SKM-1 treated with dmso at 0.1 percent for 144 hours (cell line): Measurements from ENCODE around the gene NPAS3.
"Not testable (repeated sequence)": the region's sequence is repeated elsewhere in the genome, so short reads cannot be mapped to it uniquely, and the experiment has no call there.

Experiments used
- DNase-seq: peaks from one replicate; lab custom pipeline; 2025; ENCODE audit not compliant: unreplicated experiment; lab: John Stamatoyannopoulos, UW

Gene NPAS3

GRCh38 chr14:33068040-33068439, 129.4 kb downstream of the NPAS3 start:
- no peak for DNase-seq

- no peak for DNase-seq
These were observed 129.9 kb downstream of the NPAS3 start for GRCh38 chr14:33068626-33069025.

GRCh38 chr14:33070475-33070874, 131.8 kb downstream of the NPAS3 start:
- DNase-seq, result no peak

GRCh38 chr14:33073023-33073422, 134.3 kb downstream of the NPAS3 start:
- DNase-seq, result no peak

- no peak for DNase-seq
These were observed 142.6 kb downstream of the NPAS3 start for GRCh38 chr14:33081259-33081658.

- DNase-seq, result no peak
These were observed 147.1 kb downstream of the NPAS3 start for GRCh38 chr14:33085799-33086198.

- DNase-seq, result not testable (repeated sequence)
These were observed 149.6 kb downstream of the NPAS3 start for GRCh38 chr14:33088274-33088673.

- no peak for DNase-seq
These were observed 159.3 kb downstream of the NPAS3 start for GRCh38 chr14:33098016-33098415.

- DNase-seq, result no peak
These were observed 164.8 kb downstream of the NPAS3 start for GRCh38 chr14:33103489-33103888.

- DNase-seq, result no peak
These were observed 165.3 kb downstream of the NPAS3 start for GRCh38 chr14:33103966-33104365.

GRCh38 chr14:33110737-33111443, 172.2 kb downstream of the NPAS3 start:
- no peak for DNase-seq

GRCh38 chr14:33114331-33114730, 175.7 kb downstream of the NPAS3 start:
- no peak for DNase-seq

- no peak for DNase-seq
These were observed 180.0 kb downstream of the NPAS3 start for GRCh38 chr14:33118668-33119067.

- no peak for DNase-seq
These were observed 181.7 kb downstream of the NPAS3 start for GRCh38 chr14:33120341-33120740.

GRCh38 chr14:33120966-33121365, 182.3 kb downstream of the NPAS3 start:
- DNase-seq, result no peak

GRCh38 chr14:33123281-33123680, 184.6 kb downstream of the NPAS3 start:
- DNase-seq, result no peak

GRCh38 chr14:33126433-33126832, 187.8 kb downstream of the NPAS3 start:
- DNase-seq, result no peak

- no peak for DNase-seq
These were observed 188.9 kb downstream of the NPAS3 start for GRCh38 chr14:33127531-33127930.

GRCh38 chr14:33131801-33132200, 193.1 kb downstream of the NPAS3 start:
- no peak for DNase-seq

- DNase-seq, result no peak
These were observed 195.5 kb downstream of the NPAS3 start for GRCh38 chr14:33134162-33134561.

- DNase-seq, result no peak
These were observed 196.3 kb downstream of the NPAS3 start for GRCh38 chr14:33134975-33135374.

- DNase-seq, result no peak
These were observed 212.2 kb downstream of the NPAS3 start for GRCh38 chr14:33150666-33151428.

GRCh38 chr14:33163109-33163508, 224.4 kb downstream of the NPAS3 start:
- no peak for DNase-seq
